AG04449 (cell line): Measurements from ENCODE around the gene TBC1D30.

Experiments used
- CTCF ChIA-PET: fragments of 350-600 bp; formaldehyde crosslinking; extraction: SDS; loops from one replicate; lab custom pipeline; 2021; ENCODE audit warnings: antibody characterized with exemption; lab: Yijun Ruan, JAX
- POLR2A ChIA-PET: fragments of 400-600, 350-600 bp; formaldehyde crosslinking; extraction: SDS; loops from one replicate; lab custom pipeline; 2020; ENCODE audit warnings: antibody characterized with exemption, inconsistent platforms; lab: Yijun Ruan, JAX
- DNase-seq: peaks from one replicate; pipeline ENCODE4 v3.0.0-alpha.2; 2010; ENCODE audit warnings: low read depth, low spot score
- H3K4me3 ChIP-seq: 2 replicates; pipeline ENCODE4 v1.5.1; 2011; ENCODE audit warnings: low read depth, mild to moderate bottlenecking, control low read depth, low read length
- TF ChIP-seq, protein P1 (sequence below): IDR thresholded peaks from one replicate; pipeline ENCODE4 v1.5.1; 2011; ENCODE audit warnings: mild to moderate bottlenecking, moderate library complexity, low read length, control low read depth, inconsistent platforms; ENCODE audit not compliant: insufficient read depth; ENCODE audit errors: missing control alignments

The TBC1D30 gene

GRCh38 chr12:64903479-64904152, 79.2 kb downstream of the TBC1D30 start:
- CTCF ChIA-PET = interaction anchor here (1.1 to 1.9 kb wide), 2 partner anchors 10 to 203 kb away, joined by 3 to 7 read pairs; no protein-coding TSS in a partner anchor
- no peak for DNase-seq
- H3K4me3 ChIP-seq = no peak overlapping the region
- TF ChIP-seq, protein P1, sequence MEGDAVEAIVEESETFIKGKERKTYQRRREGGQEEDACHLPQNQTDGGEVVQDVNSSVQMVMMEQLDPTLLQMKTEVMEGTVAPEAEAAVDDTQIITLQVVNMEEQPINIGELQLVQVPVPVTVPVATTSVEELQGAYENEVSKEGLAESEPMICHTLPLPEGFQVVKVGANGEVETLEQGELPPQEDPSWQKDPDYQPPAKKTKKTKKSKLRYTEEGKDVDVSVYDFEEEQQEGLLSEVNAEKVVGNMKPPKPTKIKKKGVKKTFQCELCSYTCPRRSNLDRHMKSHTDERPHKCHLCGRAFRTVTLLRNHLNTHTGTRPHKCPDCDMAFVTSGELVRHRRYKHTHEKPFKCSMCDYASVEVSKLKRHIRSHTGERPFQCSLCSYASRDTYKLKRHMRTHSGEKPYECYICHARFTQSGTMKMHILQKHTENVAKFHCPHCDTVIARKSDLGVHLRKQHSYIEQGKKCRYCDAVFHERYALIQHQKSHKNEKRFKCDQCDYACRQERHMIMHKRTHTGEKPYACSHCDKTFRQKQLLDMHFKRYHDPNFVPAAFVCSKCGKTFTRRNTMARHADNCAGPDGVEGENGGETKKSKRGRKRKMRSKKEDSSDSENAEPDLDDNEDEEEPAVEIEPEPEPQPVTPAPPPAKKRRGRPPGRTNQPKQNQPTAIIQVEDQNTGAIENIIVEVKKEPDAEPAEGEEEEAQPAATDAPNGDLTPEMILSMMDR = no peak
- POLR2A ChIA-PET = no interaction called here

GRCh38 chr12:64907097-64907496, 82.7 kb downstream of the TBC1D30 start:
- TF ChIP-seq, protein P1 = no peak
- POLR2A ChIA-PET = no interaction called here

DNA sequence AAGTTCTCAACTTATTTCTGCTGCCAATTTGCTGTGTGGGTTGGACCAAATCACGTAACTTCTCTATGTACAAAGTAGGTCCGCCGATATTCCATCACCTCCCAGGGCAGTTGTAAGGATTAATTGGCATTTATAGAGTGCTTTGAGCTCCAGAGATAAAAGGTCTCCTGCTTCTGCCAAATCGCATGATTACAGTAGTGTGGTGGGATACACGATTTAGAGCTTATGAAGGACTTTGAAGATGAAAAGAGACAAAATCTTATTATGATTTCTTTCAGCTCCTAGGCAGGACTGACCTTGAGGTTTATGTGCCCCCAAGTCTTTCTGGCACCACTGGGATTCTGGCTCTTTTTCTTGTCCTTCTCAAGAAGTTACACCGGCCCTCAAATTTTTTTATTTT, 84.7 kb downstream of the TBC1D30 start:
- ChIA-PET POLR2A (no interaction called here), CTCF (no interaction called here)
- TF ChIP-seq, protein P1 = no peak

More at GRCh38 chr12:64907097-64907496, 82.7 kb downstream of the TBC1D30 start:
- CTCF ChIA-PET = interaction anchor here (1.0 kb wide), 1 partner anchor 216 kb away, joined by 4 read pairs; no protein-coding TSS in a partner anchor
- H3K4me3 ChIP-seq = no peak overlapping the region
- no peak for DNase-seq

DNA sequence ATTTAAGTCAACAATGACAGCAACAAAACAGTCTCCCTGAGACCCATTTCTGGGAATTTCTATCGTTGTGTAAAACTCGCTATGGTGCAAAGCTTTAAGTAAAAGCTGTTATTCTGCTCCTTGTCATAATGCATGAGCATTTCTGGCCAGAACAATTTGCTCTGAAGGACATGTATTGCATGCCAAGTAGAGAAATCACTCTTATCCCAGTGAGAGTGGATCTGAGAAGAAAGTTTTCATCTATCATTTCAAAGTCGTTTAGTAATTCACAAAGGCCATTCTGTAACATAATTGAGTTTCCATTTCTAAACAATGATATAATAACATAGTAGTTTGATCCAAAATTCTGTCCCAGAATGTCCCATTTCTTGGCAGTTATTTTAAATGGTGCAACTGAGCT, 86.6 kb downstream of the TBC1D30 start:
- CTCF ChIA-PET = no interaction called here
- TF ChIP-seq, protein P1 = no peak
- DNase-seq = no peak
- POLR2A ChIA-PET = no interaction called here
- no peak overlapping the region for H3K4me3 ChIP-seq

More for the DNA sequence above, 84.7 kb downstream of the TBC1D30 start:
- DNase-seq = no peak
- no peak overlapping the region for H3K4me3 ChIP-seq

- no peak overlapping the region for H3K4me3 ChIP-seq
- TF ChIP-seq, protein P1 = no peak
- DNase-seq = no peak
- ChIA-PET CTCF (no interaction called here), POLR2A (no interaction called here)
These were observed 87.5 kb downstream of the TBC1D30 start for GRCh38 chr12:64911912-64912311.

DNA sequence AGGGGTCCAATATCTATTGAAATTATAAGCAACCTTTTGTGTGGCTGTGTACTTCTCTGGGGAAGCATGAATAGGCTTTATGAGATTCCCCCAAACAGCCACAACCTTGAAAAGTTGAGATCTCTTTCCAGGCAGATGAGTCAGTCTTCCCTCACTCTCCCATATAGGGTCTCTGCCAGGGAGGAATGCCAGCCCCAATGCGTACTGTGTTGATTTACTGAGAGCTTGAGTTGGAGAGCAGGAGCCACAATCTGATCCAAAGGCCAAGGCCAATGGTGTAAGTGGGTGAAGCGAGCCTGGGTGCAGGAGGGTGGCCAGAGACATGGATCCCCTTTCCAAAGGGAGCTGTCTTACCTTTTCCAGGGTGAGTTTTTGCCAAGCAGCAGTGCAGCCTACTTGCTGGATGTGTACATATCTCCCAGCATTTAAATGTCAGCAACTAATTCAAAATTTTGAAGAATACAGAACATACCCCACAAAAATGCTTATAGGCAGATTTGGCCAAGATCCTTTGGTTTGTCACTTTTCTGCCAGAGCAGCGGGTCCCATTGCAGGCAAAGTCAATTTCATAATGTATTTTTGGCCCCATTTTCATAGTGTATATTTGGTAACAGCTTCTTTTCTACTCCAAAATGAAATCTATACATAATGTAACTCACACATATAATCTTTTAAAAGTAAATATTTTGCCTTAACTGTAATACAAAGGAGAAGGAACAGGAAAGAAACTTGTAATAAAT, 88.2 kb downstream of the TBC1D30 start:
- TF ChIP-seq, protein P1 = no peak
- ChIA-PET POLR2A (no interaction called here), CTCF (interaction anchor here (0.6 to 0.9 kb wide), 2 partner anchors 18 to 110 kb away, joined by 3 to 4 read pairs; no protein-coding TSS in a partner anchor)
- no peak for DNase-seq
- no peak overlapping the region for H3K4me3 ChIP-seq
